Activated naive CD4-positive, alpha-beta T cell treated with anti-CD3 and anti-CD28 coated beads, Interleukin-2, amount 50 U/mL, for 24 hours (primary cell): ENCODE data around the gene TMEM135.

ENCODE experiments used
- H3K27ac Mint-ChIP-seq: one replicate; pipeline ENCODE4 v1.8.0; 2021; ENCODE audit warnings: mild to moderate bottlenecking, mixed read lengths
- H3K27me3 Mint-ChIP-seq: one replicate; pipeline ENCODE4 v1.8.0; 2021; ENCODE audit warnings: mixed read lengths
- H3K36me3 Mint-ChIP-seq: one replicate; pipeline ENCODE4 v1.8.0; 2021; ENCODE audit warnings: mixed read lengths
- H3K4me1 Mint-ChIP-seq: one replicate; pipeline ENCODE4 v1.8.0; 2021; ENCODE audit warnings: mixed read lengths
- H3K4me3 Mint-ChIP-seq: one replicate; pipeline ENCODE4 v1.8.0; 2021; ENCODE audit warnings: mild to moderate bottlenecking, mixed read lengths
- H3K9me3 Mint-ChIP-seq: one replicate; pipeline ENCODE4 v1.8.0; 2021; ENCODE audit warnings: mixed read lengths

Gene TMEM135

GRCh38 chr11:87295237-87295636 is 257.5 kb downstream of the TMEM135 start:
- H3K36me3 Mint-ChIP-seq: peaks cover 1% of the 10 kb centered on the region
- peaks cover 7% of the 10 kb centered on the region for H3K4me1 Mint-ChIP-seq
- no peaks in the 10 kb centered on the region for H3K27me3 Mint-ChIP-seq
- no peak overlapping the region for H3K27ac Mint-ChIP-seq
- H3K4me3 Mint-ChIP-seq: no peak overlapping the region
- no peaks in the 10 kb centered on the region for H3K9me3 Mint-ChIP-seq

- peaks cover 7% of the 10 kb centered on the region for H3K4me1 Mint-ChIP-seq
- no peaks in the 10 kb centered on the region for H3K9me3 Mint-ChIP-seq
- H3K27me3 Mint-ChIP-seq: no peaks in the 10 kb centered on the region
Observed at GRCh38 chr11:87296627-87297026, 258.9 kb downstream of the TMEM135 start.

DNA sequence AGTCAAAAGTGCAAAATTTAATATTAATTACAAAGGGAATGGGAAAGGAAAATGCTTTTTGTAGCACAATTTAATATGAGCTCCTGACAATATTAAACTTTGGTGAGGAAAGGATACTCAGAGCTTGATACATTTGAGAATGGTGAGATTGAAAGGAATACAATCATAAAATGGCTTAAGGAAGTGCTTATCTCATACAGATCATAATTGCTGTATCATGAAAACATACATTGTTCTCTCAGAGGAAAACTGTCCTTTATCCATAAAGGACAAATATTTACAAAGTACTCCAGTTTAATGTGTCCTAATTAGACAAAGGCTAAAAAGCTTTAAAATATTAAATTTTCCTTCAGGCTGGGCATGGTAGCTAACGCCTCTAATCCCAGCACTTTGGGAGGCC is 260.4 kb downstream of the TMEM135 start:
- peaks cover 3% of the 10 kb centered on the region for H3K36me3 Mint-ChIP-seq
- no peak overlapping the region for H3K4me3 Mint-ChIP-seq
- no peak overlapping the region for H3K27ac Mint-ChIP-seq
- H3K27me3 Mint-ChIP-seq: no peaks in the 10 kb centered on the region
- peaks cover 7% of the 10 kb centered on the region for H3K4me1 Mint-ChIP-seq
- H3K9me3 Mint-ChIP-seq: no peaks in the 10 kb centered on the region

More at GRCh38 chr11:87296627-87297026, 258.9 kb downstream of the TMEM135 start:
- Mint-ChIP-seq H3K27ac (no peak overlapping the region), H3K4me3 (no peak overlapping the region), H3K36me3 (peaks cover 1% of the 10 kb centered on the region)

- Mint-ChIP-seq H3K27ac (no peak overlapping the region), H3K4me1 (peaks cover 7% of the 10 kb centered on the region), H3K27me3 (no peaks in the 10 kb centered on the region), H3K36me3 (peaks cover 7% of the 10 kb centered on the region), H3K4me3 (no peak overlapping the region), H3K9me3 (no peaks in the 10 kb centered on the region)
Observed at GRCh38 chr11:87299041-87299481, 261.3 kb downstream of the TMEM135 start.

- H3K27ac Mint-ChIP-seq: no peak overlapping the region
- H3K36me3 Mint-ChIP-seq: peaks cover 7% of the 10 kb centered on the region
- peaks cover 7% of the 10 kb centered on the region for H3K4me1 Mint-ChIP-seq
- no peaks in the 10 kb centered on the region for H3K27me3 Mint-ChIP-seq
- no peaks in the 10 kb centered on the region for H3K9me3 Mint-ChIP-seq
- no peak overlapping the region for H3K4me3 Mint-ChIP-seq
Observed at GRCh38 chr11:87300640-87301380, 263.1 kb downstream of the TMEM135 start.

DNA sequence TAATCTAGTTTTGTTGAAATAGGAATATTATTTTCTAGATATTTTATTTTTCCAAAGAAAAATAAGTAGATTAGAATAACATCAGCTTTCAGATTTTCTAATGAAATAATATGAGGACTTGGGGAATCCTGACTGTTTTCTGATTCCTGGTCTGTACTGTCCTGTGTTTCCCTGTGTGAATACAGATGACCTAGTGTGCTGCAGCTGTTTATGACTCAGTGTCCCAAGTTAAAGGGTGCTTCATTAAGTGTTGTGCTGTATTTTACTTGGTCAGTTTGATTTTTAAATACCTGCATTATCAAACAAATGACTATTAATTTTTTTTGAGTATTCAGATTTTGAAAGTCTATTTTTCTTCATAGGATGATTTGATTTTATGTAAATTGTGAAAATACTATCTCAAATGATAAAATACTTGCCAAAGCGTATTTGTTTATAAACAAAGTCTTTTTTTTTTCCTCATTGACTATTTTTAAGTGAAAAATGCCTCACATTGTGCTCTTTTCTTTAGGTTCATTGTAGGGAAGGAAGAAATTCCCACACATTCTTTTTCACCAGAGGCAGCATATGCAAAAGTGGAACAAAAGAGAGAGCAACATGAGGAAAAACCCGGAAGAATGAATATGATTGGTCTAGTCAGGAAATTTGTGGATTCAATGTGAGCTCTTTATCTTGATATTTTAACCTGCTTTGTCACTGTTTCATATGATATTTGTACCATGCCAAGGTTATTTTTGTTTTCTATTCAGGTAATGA is 264.2 kb downstream of the TMEM135 start:
- Mint-ChIP-seq H3K9me3 (no peaks in the 10 kb centered on the region), H3K36me3 (peaks cover 8% of the 10 kb centered on the region), H3K27ac (no peak overlapping the region), H3K27me3 (no peaks in the 10 kb centered on the region), H3K4me1 (peaks cover 7% of the 10 kb centered on the region), H3K4me3 (no peak overlapping the region)

GRCh38 chr11:87304412-87304811 is 266.7 kb downstream of the TMEM135 start:
- no peak overlapping the region for H3K4me3 Mint-ChIP-seq
- peaks cover 16% of the 10 kb centered on the region for H3K36me3 Mint-ChIP-seq
- H3K9me3 Mint-ChIP-seq: no peaks in the 10 kb centered on the region
- H3K27me3 Mint-ChIP-seq: no peaks in the 10 kb centered on the region
- no peak overlapping the region for H3K27ac Mint-ChIP-seq
- H3K4me1 Mint-ChIP-seq: peaks cover 3% of the 10 kb centered on the region

DNA sequence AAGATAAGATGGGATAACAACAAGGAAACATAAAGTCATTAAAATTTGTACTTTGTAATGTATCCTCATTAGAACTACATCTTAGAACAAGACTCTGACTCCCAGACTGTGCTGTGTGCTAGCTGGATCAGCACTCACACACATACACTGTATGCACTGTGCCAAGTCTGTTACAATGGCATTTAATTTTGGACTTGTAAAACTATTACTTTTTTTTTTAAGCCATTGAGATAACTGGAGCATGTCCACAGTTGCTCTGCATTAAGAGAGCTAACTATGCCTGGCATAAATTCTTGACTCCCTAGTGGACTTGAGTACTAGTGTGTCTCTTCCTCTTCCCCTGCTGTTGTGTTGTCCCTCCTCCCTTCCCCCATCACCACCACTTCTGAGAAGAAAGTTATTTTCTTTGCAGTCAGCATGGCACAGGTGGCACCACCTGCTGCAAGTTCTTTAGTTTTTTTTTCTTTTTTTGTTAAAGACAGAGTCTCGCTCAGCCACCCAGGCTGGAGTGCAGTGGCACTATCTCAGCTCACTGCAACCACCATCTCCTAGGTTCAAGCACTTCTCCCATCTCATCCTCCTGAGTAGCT is 268.6 kb downstream of the TMEM135 start:
- Mint-ChIP-seq H3K4me3 (no peak overlapping the region), H3K9me3 (no peaks in the 10 kb centered on the region), H3K36me3 (peaks cover 18% of the 10 kb centered on the region)

DNA sequence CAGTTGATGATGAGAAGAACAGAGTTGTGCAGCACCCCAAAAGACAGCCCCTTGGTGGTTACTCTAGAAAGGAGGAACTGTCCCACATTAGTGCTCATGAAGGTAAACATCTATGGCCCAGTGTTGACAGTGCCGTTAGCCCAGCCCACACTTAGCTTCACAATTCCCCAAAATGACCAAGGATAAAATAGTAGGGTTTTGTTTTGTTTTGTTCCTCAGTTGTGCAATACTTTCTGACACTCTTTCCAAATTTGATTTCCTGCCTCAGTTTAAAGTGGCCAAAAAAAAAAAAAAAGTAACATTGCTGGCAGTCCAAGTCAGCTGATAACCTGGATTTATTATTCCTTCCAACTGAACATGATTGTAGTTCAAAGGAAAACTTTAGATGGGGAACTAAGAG is 269.4 kb downstream of the TMEM135 start:
- Mint-ChIP-seq H3K27ac (no peak overlapping the region), H3K4me3 (no peak overlapping the region), H3K9me3 (no peaks in the 10 kb centered on the region), H3K36me3 (peaks cover 18% of the 10 kb centered on the region), H3K27me3 (no peaks in the 10 kb centered on the region), H3K4me1 (no peaks in the 10 kb centered on the region)

More for the DNA sequence above, 268.6 kb downstream of the TMEM135 start:
- Mint-ChIP-seq H3K27ac (no peak overlapping the region), H3K27me3 (no peaks in the 10 kb centered on the region), H3K4me1 (no peaks in the 10 kb centered on the region)

DNA sequence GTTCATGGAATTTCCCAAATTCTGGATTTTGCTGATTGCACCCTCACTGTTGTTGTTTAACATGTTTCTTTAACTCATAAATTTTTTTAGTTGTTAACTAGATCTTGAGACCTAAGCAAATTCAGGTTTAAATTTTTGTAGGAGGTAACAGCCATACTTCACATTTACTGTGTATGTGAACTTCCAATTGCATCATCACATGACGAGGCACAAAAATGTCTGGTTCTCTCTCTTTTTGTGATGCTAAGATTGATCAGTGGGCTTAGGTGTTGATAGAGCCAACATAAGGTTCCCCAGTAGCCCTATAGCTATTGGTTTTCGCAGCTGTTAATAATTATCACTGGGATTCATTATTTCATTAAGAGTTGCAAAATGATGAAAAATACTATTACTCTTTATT is 277.5 kb downstream of the TMEM135 start:
- no peaks in the 10 kb centered on the region for H3K9me3 Mint-ChIP-seq
- no peaks in the 10 kb centered on the region for H3K27me3 Mint-ChIP-seq
- H3K4me1 Mint-ChIP-seq: no peaks in the 10 kb centered on the region
- no peak overlapping the region for H3K4me3 Mint-ChIP-seq
- H3K27ac Mint-ChIP-seq: no peak overlapping the region
- H3K36me3 Mint-ChIP-seq: no peaks in the 10 kb centered on the region

DNA sequence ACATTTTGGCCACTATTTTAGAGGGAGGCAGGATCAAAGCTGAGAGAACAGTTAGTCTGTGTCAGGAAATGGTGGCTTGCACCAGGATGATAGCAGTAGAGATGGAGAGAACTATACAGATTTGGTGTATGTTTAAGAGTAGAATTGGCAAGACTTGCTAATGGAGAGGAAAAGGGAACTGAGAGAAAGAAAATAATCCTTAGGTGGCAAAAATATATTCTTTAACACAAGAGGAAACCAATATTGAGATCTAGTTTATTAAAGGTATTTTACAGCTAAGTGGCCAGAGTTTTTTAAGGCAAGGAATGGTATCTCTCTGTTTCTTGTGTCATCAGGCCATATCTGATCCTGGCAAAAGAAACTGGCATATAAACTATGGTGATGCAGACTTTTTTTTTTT is 278.8 kb downstream of the TMEM135 start:
- Mint-ChIP-seq H3K27ac (no peak overlapping the region), H3K4me3 (no peak overlapping the region)

DNA sequence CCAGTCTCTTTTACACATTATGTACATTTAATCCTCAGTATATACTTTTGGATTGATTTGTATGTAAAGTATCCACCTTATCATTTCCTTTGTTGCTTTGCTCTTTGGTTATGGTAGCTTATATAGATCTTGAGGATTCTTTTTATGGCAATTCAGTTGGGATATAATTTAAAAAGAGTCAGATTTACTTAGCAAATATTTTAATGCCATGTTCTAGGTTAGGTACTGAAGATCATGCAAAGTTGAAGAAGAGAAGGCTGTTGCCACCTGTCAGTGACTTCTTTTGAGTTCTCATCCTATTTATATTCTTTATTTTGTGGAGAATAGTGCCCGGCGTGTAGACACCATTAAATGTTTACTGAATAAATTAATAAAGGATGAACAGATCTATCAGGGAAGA is 279.7 kb downstream of the TMEM135 start:
- Mint-ChIP-seq H3K27ac (no peak overlapping the region), H3K9me3 (no peaks in the 10 kb centered on the region), H3K36me3 (peaks cover 6% of the 10 kb centered on the region), H3K27me3 (no peaks in the 10 kb centered on the region), H3K4me1 (no peaks in the 10 kb centered on the region), H3K4me3 (no peak overlapping the region)

More for the DNA sequence above, 278.8 kb downstream of the TMEM135 start:
- H3K36me3 Mint-ChIP-seq: peaks cover 2% of the 10 kb centered on the region
- no peaks in the 10 kb centered on the region for H3K27me3 Mint-ChIP-seq
- no peaks in the 10 kb centered on the region for H3K4me1 Mint-ChIP-seq
- no peaks in the 10 kb centered on the region for H3K9me3 Mint-ChIP-seq

DNA sequence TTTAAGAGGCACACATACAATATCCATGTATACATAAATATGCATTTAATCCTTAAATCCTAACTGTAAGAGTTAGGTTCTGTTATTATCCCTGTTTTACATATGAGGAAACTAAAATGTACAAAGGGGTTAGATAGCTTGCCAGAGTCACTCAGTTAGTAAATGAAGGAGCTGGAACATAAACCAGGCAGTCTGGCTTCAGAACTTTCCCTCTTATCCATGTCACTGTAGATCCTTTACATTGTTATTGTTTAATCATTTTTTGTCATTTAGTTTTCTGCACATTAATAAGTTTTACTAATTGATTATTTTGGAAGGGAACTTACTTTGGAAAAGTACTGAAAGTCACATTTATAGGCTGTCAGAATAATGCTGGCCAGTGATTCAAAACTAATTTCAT is 282.4 kb downstream of the TMEM135 start:
- no peaks in the 10 kb centered on the region for H3K4me1 Mint-ChIP-seq
- H3K36me3 Mint-ChIP-seq: peaks cover 8% of the 10 kb centered on the region
- no peak overlapping the region for H3K27ac Mint-ChIP-seq
- H3K9me3 Mint-ChIP-seq: no peaks in the 10 kb centered on the region
- H3K27me3 Mint-ChIP-seq: no peaks in the 10 kb centered on the region
- H3K4me3 Mint-ChIP-seq: no peak overlapping the region

GRCh38 chr11:87322568-87322967 is 284.8 kb downstream of the TMEM135 start:
- Mint-ChIP-seq H3K27me3 (no peaks in the 10 kb centered on the region), H3K4me1 (no peaks in the 10 kb centered on the region), H3K9me3 (no peaks in the 10 kb centered on the region), H3K4me3 (no peak overlapping the region), H3K36me3 (peaks cover 20% of the 10 kb centered on the region), H3K27ac (no peak overlapping the region)

- Mint-ChIP-seq H3K27ac (no peak overlapping the region), H3K9me3 (no peaks in the 10 kb centered on the region), H3K27me3 (no peaks in the 10 kb centered on the region), H3K36me3 (peaks cover 27% of the 10 kb centered on the region), H3K4me3 (no peak overlapping the region), H3K4me1 (no peaks in the 10 kb centered on the region)
Observed at GRCh38 chr11:87323899-87324298, 286.2 kb downstream of the TMEM135 start.
